22Rv1 (cell line): ENCODE data around the gene UBE3A.

Source experiments
- ZFX ChIP-seq: fragments of 450-650 bp; IDR thresholded peaks from 2 replicates; pipeline ENCODE4 v1.6.1; 2017; ENCODE audit warnings: antibody characterized with exemption, borderline replicate concordance
- TF ChIP-seq, protein P1 (sequence below): fragments of 450-650 bp; IDR thresholded peaks from 2 replicates; pipeline ENCODE4 v1.5.1; 2017; ENCODE audit warnings: mild to moderate bottlenecking

DNA sequence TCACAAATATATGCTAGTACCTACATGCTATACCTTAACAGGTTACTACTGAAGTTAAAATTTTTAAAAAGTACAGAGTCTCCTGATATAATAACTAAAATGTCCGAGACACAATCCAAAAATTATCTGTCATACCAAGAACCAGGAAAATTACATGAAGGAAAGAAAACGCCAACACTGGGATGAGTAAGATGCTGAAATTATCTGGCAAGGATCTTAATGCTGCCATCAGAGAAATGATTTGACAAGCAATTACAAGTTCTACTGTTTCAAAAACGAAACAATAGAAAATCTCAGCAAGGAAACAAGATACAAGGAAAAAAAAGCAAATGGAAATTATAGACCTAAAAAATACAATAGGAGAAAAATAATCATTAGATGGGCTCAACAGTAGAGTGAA is 92.5 kb downstream of the UBE3A start:
- TF ChIP-seq, protein P1, sequence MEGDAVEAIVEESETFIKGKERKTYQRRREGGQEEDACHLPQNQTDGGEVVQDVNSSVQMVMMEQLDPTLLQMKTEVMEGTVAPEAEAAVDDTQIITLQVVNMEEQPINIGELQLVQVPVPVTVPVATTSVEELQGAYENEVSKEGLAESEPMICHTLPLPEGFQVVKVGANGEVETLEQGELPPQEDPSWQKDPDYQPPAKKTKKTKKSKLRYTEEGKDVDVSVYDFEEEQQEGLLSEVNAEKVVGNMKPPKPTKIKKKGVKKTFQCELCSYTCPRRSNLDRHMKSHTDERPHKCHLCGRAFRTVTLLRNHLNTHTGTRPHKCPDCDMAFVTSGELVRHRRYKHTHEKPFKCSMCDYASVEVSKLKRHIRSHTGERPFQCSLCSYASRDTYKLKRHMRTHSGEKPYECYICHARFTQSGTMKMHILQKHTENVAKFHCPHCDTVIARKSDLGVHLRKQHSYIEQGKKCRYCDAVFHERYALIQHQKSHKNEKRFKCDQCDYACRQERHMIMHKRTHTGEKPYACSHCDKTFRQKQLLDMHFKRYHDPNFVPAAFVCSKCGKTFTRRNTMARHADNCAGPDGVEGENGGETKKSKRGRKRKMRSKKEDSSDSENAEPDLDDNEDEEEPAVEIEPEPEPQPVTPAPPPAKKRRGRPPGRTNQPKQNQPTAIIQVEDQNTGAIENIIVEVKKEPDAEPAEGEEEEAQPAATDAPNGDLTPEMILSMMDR: no peak
- TF ChIP-seq ZFX: no peak
